Osteoblast (primary cell): ENCODE results near the gene MOB3C. TPM values are rescaled to one million over a fixed set of nuclear protein-coding genes. Genes with fewer than 3 reads are reported as not detected.

Experiments
- DNase-seq: peaks from one replicate; pipeline ENCODE4 v3.0.0; 2011; ENCODE audit warnings: low spot score, mixed read lengths; ENCODE audit not compliant: insufficient read length; ENCODE audit errors: missing footprints
- H2AFZ ChIP-seq: 2 replicates; pipeline ENCODE4 v1.6.0; 2011; ENCODE audit warnings: mild to moderate bottlenecking, low read length
- H3K27ac ChIP-seq: 2 replicates; pipeline ENCODE4 v1.5.1; 2011; ENCODE audit warnings: mild to moderate bottlenecking, low read depth, low read length, moderate library complexity
- H3K27me3 ChIP-seq: 2 replicates; pipeline ENCODE4 v1.6.0; 2012; ENCODE audit warnings: mild to moderate bottlenecking, control low read depth, inconsistent platforms, low read length, moderate library complexity; ENCODE audit not compliant: insufficient read depth
- H3K36me3 ChIP-seq: 2 replicates; pipeline ENCODE4 v1.5.1; 2011; ENCODE audit warnings: mild to moderate bottlenecking, low read length, control low read depth, moderate library complexity; ENCODE audit not compliant: insufficient read depth
- H3K4me1 ChIP-seq: 2 replicates; pipeline ENCODE4 v1.5.1; 2011; ENCODE audit warnings: mild to moderate bottlenecking, low read length, control low read depth, moderate library complexity; ENCODE audit not compliant: insufficient read depth
- H3K4me2 ChIP-seq: 2 replicates; pipeline ENCODE4 v1.6.0; 2011; ENCODE audit warnings: mild to moderate bottlenecking, low read length; ENCODE audit not compliant: insufficient read depth
- H3K4me3 ChIP-seq: fragments of 200-600 bp; sonication (generic); 3 replicates; pipeline ENCODE4 v1.5.1; 2012; ENCODE audit warnings: mild to moderate bottlenecking, low read length, inconsistent platforms; ENCODE audit not compliant: insufficient read depth
- H3K79me2 ChIP-seq: 2 replicates; pipeline ENCODE4 v1.6.0; 2012; ENCODE audit warnings: mild to moderate bottlenecking, low read length, control low read depth, inconsistent platforms; ENCODE audit not compliant: insufficient read depth
- H3K9me3 ChIP-seq: 2 replicates; pipeline ENCODE4 v1.5.1; 2011; ENCODE audit warnings: low read depth, low read length, control low read depth
- H4K20me1 ChIP-seq: 2 replicates; pipeline ENCODE4 v1.6.0; 2012; ENCODE audit warnings: mild to moderate bottlenecking, low read length, control low read depth; ENCODE audit not compliant: insufficient read depth
- CTCF ChIP-seq: IDR thresholded peaks from 2 replicates; pipeline ENCODE4 v1.5.1; 2011; ENCODE audit warnings: mild to moderate bottlenecking, low read depth, low read length, moderate library complexity; ENCODE audit errors: extremely low read depth
- total RNA-seq: library from RNA; depleted of rRNA; stranded (reverse); fragments of >200 nt; gene quantifications from 2 replicates; pipeline ENCODE4 v1.2.3, GENCODE V29; 2012

Gene MOB3C
- total RNA-seq, 1 donor, result 8.7 TPM

DNA sequence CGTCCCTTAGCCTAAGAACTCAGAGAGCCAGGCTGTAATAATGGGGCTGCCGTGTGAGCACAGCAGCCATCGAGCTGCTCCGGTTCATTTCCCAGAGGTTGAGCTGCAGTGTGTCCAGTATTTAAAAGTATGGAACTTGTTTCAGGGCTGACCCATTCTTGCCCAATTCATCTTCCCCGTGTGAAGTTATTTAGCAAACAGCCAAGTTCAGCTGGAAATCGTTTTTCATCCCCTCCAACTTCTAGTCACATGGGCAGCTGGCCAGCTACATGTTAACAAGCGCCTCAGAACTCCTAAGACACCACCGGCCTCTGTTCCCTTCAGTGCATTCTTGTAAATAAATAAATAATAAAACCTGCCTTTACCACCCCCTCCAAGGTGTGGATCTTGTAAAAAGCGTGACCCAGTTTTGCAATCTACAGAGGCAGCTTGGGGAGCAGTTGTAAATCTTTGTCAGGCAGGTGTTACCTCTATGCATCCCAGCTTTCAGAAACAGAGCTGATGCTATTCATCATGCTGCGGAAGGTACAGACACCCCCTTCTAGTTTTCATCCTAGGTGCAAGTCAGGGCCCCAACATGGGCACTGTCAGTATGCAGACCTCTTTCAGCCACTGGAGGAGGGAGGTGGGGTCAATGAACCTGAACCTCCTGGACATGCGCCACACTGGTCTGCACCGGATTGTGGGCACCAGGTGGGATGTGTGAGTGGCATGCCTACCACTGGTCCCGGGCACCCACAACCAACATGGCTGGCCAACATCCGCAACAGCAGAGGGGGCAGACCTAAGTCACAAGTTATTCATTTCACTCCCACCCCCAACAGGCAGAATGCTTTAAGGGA, 46.5 kb downstream of the MOB3C start:
- Histone ChIP-seq H3K4me1 (no peaks in the 10 kb centered on the region), H3K27me3 (no peaks in the 10 kb centered on the region), H3K79me2 (no peaks in the 10 kb centered on the region), H2AFZ (no peak overlapping the region), H3K27ac (no peak overlapping the region), H4K20me1 (no peaks in the 10 kb centered on the region), H3K4me3 (no peak overlapping the region), H3K36me3 (peaks cover 11% of the 10 kb centered on the region), H3K4me2 (no peak overlapping the region), H3K9me3 (no peaks in the 10 kb centered on the region)
- no peak for TF ChIP-seq CTCF
- DNase-seq, result no peak

DNA sequence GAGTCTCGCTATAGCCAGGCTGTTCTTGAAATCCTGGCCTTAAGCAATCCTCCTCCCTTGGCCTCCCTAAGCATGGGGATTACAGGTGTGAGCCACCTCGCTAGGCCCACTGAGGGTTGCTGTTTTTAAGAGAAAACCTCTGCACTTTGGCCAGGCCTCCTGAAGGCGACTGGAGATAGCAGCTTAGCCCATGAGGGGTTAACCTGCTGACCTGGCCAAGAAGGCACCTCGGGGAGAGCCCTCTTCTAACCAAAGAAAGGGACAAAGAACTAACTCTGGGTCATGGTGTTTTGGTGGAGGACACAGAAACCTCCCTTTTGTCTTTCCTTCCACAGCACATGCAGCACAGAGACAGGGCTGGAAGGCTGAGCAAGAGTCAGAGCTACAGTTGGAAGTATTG, 47.5 kb downstream of the MOB3C start:
- Histone ChIP-seq H3K79me2 (no peaks in the 10 kb centered on the region), H3K27me3 (no peaks in the 10 kb centered on the region), H3K4me3 (no peak overlapping the region), H3K9me3 (no peaks in the 10 kb centered on the region), H3K4me2 (no peak overlapping the region), H3K27ac (no peak overlapping the region), H3K36me3 (peaks cover 13% of the 10 kb centered on the region), H2AFZ (no peak overlapping the region), H3K4me1 (no peaks in the 10 kb centered on the region), H4K20me1 (no peaks in the 10 kb centered on the region)
- no peak for DNase-seq
- TF ChIP-seq CTCF, result no peak

- no peaks in the 10 kb centered on the region for H3K4me1 ChIP-seq
- H2AFZ ChIP-seq, result no peak overlapping the region
- no peak overlapping the region for H3K4me2 ChIP-seq
- peaks cover 12% of the 10 kb centered on the region for H3K36me3 ChIP-seq
- no peak for DNase-seq
- no peaks in the 10 kb centered on the region for H3K27me3 ChIP-seq
- no peak overlapping the region for H3K27ac ChIP-seq
- H3K4me3 ChIP-seq, result no peak overlapping the region
- H3K9me3 ChIP-seq, result no peaks in the 10 kb centered on the region
- no peaks in the 10 kb centered on the region for H4K20me1 ChIP-seq
- TF ChIP-seq CTCF, result no peak
- H3K79me2 ChIP-seq, result no peaks in the 10 kb centered on the region
Observed at GRCh38 chr1:46568461-46568891, 48.1 kb downstream of the MOB3C start.

GRCh38 chr1:46563341-46563740, 53.3 kb downstream of the MOB3C start:
- no peaks in the 10 kb centered on the region for H3K4me1 ChIP-seq
- H3K27me3 ChIP-seq, result no peaks in the 10 kb centered on the region
- H3K79me2 ChIP-seq, result no peaks in the 10 kb centered on the region
- no peak for TF ChIP-seq CTCF
- no peak for DNase-seq
- H2AFZ ChIP-seq, result no peak overlapping the region
- no peak overlapping the region for H3K27ac ChIP-seq
- no peaks in the 10 kb centered on the region for H3K9me3 ChIP-seq
- H4K20me1 ChIP-seq, result no peaks in the 10 kb centered on the region
- peaks cover 10% of the 10 kb centered on the region for H3K36me3 ChIP-seq
- no peak overlapping the region for H3K4me2 ChIP-seq
- no peak overlapping the region for H3K4me3 ChIP-seq
